CD4-positive, alpha-beta T cell treated with Interleukin-15 for 1 hour (primary cell): ENCODE results near the gene SFMBT2.
"Not testable (repeated sequence)": the region's sequence is repeated elsewhere in the genome, so short reads cannot be mapped to it uniquely, and the experiment has no call there.

Source experiments
- DNase-seq: peaks from one replicate; pipeline ENCODE4 v3.0.0-alpha.2; 2020

The SFMBT2 gene

GRCh38 chr10:7317786-7318446, 92.9 kb downstream of the SFMBT2 start:
- DNase-seq = no peak

DNA sequence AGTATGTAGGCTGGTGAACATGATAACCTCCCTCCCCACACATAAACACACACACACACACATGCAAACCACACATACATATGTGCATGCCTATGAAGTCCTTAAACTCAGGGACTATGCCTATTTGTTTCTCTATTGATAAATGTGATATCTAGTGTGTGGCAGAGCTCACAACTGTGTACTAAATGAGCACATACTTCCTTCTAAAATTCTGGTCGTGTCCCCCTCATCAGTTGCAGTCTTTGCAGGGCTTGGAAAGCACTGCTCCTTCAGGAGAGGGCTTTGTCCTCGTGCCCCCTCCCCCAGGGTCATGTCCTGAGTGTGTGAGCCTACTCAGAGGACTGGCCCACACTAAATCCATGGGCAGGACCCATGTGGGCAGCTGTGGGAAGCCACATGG, 94.0 kb downstream of the SFMBT2 start:
- DNase-seq = no peak

- DNase-seq = no peak
These were observed 94.9 kb downstream of the SFMBT2 start for GRCh38 chr10:7315906-7316305.

DNA sequence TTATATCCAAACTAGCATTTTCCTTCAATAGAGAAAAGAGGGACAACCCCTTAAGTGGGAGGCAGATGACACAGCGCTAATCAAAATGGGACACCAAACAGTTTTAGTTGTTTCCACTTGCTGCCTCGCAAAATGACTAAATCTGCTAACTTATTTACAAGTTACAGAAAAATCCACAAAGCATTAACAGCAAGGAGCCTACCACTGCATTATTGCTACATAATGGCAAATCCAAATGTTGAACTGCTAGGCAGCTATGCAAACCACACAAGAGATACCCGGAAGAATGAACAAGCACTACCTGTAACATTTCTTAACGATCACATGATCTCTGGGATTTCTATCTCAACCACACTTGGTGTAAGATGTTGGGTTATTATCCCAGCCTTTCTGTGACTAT, 96.7 kb downstream of the SFMBT2 start:
- DNase-seq = no peak

- DNase-seq = no peak
These were observed 98.4 kb downstream of the SFMBT2 start for GRCh38 chr10:7312488-7312857.

DNA sequence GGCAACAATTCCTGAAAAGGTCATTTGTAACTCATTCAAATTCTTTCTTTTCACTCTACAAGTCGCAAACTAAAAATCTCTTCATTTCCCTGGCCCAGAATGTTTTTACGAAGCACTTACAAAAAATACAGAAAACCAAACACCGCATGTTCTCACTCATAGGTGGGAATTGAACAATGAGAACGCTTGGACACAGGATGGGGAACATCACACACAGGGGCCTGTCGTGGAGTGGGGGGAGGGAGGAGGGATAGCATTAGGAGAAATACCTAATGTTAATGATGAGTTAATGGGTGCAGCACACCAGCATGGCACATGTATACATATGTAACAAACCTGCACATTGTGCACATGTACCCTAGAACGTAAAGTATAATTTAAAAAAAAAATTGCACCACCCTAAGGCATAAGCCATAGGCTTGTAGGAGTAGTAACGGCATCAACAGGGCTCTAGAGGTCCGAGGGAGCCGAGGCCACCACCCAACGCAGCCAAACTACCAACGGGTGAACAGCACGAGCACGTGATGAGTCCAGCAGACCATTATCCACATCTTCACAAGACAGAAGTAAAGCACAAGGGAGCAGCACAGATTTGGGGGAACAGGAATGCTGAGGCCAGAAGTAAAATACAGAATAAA, 98.9 kb downstream of the SFMBT2 start:
- not testable (repeated sequence) for DNase-seq

DNA sequence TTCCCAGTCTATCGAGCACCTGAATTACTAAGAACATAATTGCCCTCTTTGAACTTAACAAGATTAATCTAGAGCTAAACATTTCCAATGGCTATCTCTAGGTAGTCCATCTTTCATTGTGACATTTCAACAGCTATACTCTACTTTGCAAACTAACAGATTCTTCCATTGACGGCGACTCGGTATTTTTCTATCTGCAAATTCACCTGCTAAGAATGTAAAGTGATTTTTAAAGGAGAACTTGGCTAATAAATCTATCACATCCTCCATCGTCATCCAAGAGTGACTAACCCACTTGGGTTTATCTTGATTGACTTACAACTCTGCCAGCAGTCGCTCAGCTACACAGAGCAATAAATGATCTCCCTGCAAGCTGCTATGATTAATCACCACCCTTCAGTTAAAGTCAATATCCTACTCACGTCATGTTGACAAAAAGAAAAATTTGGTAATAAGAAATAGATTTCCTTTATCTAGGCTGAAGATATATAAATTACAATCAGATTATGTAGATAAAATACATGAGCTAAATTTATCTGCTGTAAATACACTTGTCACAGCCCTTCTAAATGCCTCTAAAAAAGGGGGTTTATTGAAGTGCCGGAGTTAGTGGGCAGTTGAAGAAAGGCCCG, 99.5 kb downstream of the SFMBT2 start:
- DNase-seq = no peak

GRCh38 chr10:7310076-7310475, 100.8 kb downstream of the SFMBT2 start:
- DNase-seq = no peak

DNA sequence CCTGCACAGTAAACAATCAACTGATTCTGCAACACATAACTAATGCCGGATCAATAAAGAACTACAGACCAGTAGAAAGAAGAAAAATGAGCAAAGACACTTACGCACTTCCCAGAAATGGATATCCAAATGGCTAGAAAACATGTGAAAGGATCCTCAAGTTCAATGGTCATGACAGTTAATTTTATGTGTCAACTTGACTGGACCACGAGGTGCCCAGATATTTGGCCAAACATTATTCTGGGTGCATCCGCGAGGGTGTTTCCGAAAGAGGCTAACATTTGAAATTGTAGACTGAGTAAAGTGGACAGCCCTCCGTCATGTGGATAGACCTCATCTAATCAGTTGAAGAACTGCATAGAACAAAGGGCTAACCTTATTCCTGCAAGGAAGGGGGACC, 102.0 kb downstream of the SFMBT2 start:
- no peak for DNase-seq

DNA sequence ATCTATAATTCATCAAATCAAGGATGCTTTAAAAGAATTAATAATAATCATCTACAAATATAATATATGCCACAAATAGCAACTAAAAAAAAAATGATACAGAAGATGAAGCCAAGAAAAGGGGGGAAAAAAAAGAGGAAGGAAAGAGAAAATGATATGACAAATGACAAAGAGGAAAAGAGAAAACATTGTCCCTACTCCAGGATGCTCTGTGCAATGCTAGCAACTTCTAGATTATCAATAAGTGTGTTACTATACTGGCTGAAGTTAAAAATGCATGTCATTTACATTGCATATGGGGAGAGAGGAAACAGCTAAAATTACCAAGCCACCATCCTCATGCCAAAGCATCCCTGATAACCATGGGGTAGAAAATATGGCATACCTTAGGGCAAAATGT, 104.2 kb downstream of the SFMBT2 start:
- no peak for DNase-seq

- no peak for DNase-seq
These were observed 104.7 kb downstream of the SFMBT2 start for GRCh38 chr10:7306147-7306546.

GRCh38 chr10:7305053-7305452, 105.8 kb downstream of the SFMBT2 start:
- DNase-seq = no peak

DNA sequence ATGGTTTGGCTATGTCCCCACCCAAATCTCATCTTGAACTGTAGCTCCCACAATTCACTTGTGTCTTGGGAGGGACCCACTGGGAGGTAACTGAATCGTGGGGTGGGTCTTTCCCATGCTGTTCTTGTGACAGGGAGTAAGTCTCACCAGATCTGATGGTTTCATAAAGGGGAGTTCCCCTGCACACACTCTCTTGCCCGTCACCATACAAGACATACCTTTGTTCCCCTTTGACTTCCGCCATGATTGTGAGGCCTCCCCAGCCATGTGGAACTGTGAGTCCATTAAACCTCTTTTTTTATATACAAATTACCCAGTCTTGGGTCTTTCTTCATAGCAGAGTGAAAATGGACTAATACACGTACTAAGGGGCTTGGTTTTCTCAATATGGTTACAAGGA, 106.7 kb downstream of the SFMBT2 start:
- no peak for DNase-seq

GRCh38 chr10:7302930-7303557, 107.8 kb downstream of the SFMBT2 start:
- no peak for DNase-seq

- no peak for DNase-seq
These were observed 108.4 kb downstream of the SFMBT2 start for GRCh38 chr10:7302392-7302906.

GRCh38 chr10:7301006-7301778, 109.6 kb downstream of the SFMBT2 start:
- DNase-seq = no peak

- no peak for DNase-seq
These were observed 110.4 kb downstream of the SFMBT2 start for GRCh38 chr10:7300384-7300971.

DNA sequence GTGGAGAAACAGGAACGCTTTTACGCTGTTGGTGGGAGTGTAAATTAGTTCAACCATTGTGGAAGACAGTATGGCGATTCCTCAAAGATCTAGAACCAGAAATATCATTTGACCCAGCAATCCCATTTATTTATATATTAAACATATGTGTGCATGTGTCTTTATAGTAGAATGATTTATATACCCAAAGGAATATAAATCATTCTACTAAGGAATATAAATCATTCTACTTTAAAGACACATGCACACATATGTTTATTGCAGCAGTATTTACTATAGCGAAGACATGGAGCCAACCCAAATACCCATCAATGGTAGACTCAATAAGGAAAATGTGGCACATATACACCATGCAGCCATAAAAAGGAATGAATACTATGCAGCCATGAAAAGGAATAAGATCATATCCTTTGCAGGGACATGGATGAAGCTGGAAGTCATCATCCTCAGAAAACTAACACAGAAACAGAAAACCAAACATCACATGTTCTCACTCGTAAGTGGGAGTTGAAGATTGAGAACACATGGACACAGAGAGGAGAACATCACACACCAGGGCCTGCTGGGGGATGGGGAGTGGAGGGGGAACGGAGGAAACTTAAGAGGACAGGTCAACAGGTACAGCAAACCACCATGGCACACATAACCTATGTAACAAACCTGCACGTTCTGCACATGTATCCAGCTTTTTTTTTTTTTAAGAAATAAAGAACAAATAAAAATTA, 111.1 kb downstream of the SFMBT2 start:
- DNase-seq = not testable (repeated sequence)

- no peak for DNase-seq
These were observed 112.3 kb downstream of the SFMBT2 start for GRCh38 chr10:7298495-7298894.

GRCh38 chr10:7297094-7297493, 113.7 kb downstream of the SFMBT2 start:
- DNase-seq = no peak

DNA sequence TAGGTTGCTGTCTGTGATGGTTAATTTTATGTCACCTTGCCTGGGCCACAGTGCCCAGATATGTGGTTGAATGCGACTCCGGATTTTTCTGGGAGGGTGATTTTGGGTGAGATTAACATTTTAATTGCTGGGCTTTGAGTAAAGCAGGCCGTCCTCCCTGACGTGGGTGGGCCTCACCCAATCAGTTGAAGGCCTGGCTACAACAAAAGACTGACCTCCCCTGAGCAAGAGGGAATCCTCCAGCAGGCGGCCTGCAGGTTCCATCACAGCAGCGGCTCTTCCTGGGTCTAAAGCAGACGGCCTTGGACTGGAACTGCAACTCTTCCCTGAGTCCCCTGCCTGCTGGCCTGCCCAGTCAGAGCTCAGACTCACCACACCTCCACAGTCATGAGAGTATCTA, 114.2 kb downstream of the SFMBT2 start:
- no peak for DNase-seq

- DNase-seq = no peak
These were observed 114.8 kb downstream of the SFMBT2 start for GRCh38 chr10:7296076-7296475.
